HUDEP-2 (cell line): ENCODE measurements around the gene SPATC1L.

Source experiments
- DNase-seq, 76 experiments: peaks; one replicate each; lab custom pipeline; 2025; ENCODE audit not compliant: unreplicated experiment in 76 of 76; lab: John Stamatoyannopoulos, UW

SPATC1L gene

GRCh38 chr21:46122758-46123683 is 61.2 kb downstream of the SPATC1L start:
- no peak for DNase-seq

- DNase-seq: no peak
Observed at GRCh38 chr21:46122237-46122671, 62.0 kb downstream of the SPATC1L start.

DNA sequence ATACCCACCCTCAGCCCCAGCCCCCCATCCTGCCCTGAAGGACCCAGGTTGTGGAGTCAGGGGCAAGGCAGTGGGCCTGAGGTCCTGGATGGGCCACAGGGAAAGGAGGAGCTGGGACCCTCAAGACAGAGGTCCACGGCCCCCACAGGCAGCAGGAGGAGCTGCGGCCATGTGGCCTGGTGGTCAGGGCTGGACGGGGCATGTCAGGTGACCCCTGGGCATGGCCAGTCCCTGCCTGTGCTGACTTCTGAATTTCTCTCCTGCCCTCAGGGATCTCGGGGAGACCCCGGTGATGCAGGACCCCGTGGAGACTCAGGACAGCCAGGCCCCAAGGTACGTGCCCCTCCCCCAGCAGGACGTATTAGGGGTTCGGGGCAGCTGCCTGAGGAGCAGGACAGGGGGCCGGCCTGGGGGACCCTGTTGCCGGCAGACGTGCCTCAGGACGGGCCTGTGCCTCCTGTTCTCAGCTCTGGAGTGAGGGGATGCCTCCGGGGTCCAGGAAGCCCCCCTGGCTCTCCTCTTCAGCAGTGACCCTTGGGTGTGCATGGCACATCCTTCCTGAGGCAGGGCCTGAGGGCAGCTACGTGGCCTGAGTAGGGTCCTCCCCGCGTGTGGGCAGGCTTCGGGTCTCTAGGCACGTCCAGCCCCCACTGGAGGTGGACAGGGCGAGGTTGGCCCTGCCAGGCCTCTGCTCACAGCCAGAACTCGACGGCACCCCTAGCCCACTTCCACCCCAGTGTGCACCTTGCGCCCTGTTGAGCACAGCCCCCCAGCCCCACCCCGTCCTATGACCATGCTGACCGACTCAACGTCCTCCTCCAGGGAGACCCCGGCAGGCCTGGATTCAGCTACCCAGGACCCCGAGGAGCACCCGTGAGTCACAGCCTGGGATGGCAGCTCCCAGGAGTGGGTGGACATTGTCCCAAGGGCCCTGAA is 62.7 kb downstream of the SPATC1L start:
- DNase-seq: no peak

GRCh38 chr21:46120301-46121285 is 63.7 kb downstream of the SPATC1L start:
- DNase-seq: no peak

GRCh38 chr21:46119637-46120271 is 64.5 kb downstream of the SPATC1L start:
- DNase-seq: no peak

GRCh38 chr21:46119144-46119636 is 65.1 kb downstream of the SPATC1L start:
- DNase-seq: no peak

GRCh38 chr21:46118316-46119143 is 65.7 kb downstream of the SPATC1L start:
- no peak for DNase-seq

GRCh38 chr21:46117586-46118315 is 66.5 kb downstream of the SPATC1L start:
- no peak for DNase-seq

GRCh38 chr21:46116776-46117585 is 67.3 kb downstream of the SPATC1L start:
- no peak for DNase-seq

GRCh38 chr21:46116189-46116775 is 68.0 kb downstream of the SPATC1L start:
- DNase-seq: no peak

- no peak for DNase-seq
Observed at GRCh38 chr21:46115441-46116188, 68.6 kb downstream of the SPATC1L start.

DNA sequence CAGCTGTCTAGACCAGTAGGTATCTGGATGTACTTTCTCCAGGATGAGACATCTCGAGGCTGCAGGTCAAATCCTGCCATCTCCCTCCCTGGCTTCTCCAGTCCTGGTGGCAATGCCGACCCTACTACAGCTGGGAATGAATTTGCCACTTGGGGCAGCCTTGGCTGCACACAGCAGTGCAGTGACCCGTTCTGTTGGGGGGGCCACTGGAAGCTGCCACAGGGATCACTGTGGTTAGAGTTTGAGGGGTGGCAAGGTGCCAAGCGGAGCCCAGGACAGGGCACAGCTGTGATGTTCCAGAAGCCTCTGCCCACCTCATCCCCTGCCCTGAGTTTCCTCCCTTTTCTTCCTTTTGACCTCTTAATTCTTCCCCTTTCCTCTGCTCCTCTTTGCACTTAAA is 69.3 kb downstream of the SPATC1L start:
- no peak for DNase-seq

- no peak for DNase-seq
Observed at GRCh38 chr21:46113497-46114176, 70.6 kb downstream of the SPATC1L start.

GRCh38 chr21:46112725-46113215 is 71.5 kb downstream of the SPATC1L start:
- DNase-seq: no peak
